T-helper 1 cell treated with Interleukin-12 subunit alpha and Interleukin-12 subunit beta and Interleukin-4 antibody, amounts not matched to agents 30 μg/mL and 1 μg/mL, for 36 hours (primary cell): ENCODE measurements around the gene HMGXB3.

Experiments
- H3K27ac Mint-ChIP-seq: one replicate; pipeline ENCODE4 v1.8.0; 2021; ENCODE audit warnings: mild to moderate bottlenecking, mixed read lengths
- H3K27me3 Mint-ChIP-seq: one replicate; pipeline ENCODE4 v1.8.0; 2021; ENCODE audit warnings: low read depth, mixed read lengths
- H3K36me3 Mint-ChIP-seq: one replicate; pipeline ENCODE4 v1.8.0; 2021; ENCODE audit warnings: low read depth, mixed read lengths
- H3K4me1 Mint-ChIP-seq: one replicate; pipeline ENCODE4 v1.8.0; 2021; ENCODE audit warnings: low read depth, mixed read lengths
- H3K4me3 Mint-ChIP-seq: one replicate; pipeline ENCODE4 v1.8.0; 2021; ENCODE audit warnings: mild to moderate bottlenecking, moderate library complexity, mixed read lengths
- H3K9me3 Mint-ChIP-seq: one replicate; pipeline ENCODE4 v1.8.0; 2021; ENCODE audit warnings: mixed read lengths

HMGXB3 gene

DNA sequence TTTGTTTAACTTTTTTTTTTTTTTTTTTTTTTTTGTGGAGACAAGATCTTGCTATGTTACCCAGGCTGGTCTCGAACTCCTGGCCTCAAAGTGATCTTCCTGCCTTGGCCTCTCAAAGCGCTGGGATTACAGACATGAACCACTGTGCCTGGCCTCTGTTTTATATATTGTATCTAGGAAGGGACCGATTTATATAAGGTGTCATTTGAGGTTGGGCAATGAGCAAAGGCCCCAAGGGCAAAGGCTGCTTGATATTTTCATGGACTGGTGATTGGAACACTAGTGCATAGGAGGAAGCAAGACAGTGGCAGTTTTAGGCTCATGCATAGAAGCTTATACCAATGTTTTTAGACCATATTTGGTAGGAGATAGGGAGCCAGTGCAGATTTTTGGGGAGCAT is 36.8 kb upstream of the HMGXB3 start:
- Mint-ChIP-seq H3K27ac (no peak overlapping the region), H3K4me3 (no peak overlapping the region), H3K4me1 (peaks cover 27% of the 10 kb centered on the region), H3K27me3 (no peaks in the 10 kb centered on the region), H3K36me3 (peaks cover 3% of the 10 kb centered on the region), H3K9me3 (no peaks in the 10 kb centered on the region)

DNA sequence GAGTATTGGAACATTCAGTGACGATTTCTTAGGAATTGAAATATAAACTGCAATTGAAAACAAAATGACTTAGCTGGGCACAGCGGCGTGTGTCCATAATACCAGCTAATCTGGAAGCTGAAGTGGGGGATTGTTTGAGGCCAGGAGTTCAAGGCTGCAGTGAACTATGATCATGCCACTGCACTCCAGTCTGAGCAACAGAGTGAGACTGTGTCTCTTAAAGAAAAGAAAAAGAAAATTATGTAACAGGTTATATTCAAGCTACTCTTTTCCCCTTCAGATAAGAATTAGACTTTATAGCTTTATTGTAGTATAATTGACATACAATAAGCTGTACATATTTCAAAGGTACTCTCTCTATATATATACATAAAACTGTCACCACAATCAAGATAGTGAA is 33.6 kb upstream of the HMGXB3 start:
- H3K27ac Mint-ChIP-seq, result no peak overlapping the region
- H3K9me3 Mint-ChIP-seq, result no peaks in the 10 kb centered on the region
- H3K4me3 Mint-ChIP-seq, result no peak overlapping the region
- peaks cover 9% of the 10 kb centered on the region for H3K4me1 Mint-ChIP-seq
- no peaks in the 10 kb centered on the region for H3K27me3 Mint-ChIP-seq
- H3K36me3 Mint-ChIP-seq, result peaks cover 8% of the 10 kb centered on the region

DNA sequence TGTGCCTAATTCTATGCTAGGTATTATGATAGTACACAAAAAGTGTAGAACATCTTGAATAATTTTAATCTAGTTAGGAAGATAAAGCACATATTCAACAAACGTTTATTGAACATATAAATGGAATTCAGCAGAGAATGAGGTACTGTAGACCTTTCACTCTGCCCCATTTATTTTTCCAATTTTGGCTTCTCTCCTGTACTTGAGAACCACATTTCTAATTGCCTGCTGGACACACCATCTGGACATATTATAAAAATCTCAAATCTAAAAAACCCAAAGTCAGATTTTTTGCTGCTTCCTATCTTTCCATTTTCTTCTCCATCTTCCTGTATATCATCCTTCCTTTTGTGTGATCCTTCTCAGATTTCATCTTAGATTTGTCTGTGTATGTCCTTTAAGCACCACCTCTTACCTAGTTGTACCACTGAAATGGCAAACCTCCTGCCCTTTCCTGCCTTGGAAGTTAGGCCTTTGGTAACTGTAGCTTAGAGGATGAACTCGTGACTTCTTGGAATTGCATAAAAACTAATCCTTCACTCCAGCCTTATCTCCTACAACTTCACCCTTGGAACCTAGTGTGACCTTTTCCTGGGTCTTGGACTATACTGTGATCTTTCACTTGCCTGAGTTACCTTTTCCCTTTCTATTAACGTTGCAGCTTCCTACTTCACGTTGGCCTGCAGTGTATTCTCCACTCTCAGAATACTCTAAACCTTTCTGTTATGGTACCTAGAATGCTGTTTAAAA is 31.2 kb upstream of the HMGXB3 start:
- Mint-ChIP-seq H3K9me3 (no peaks in the 10 kb centered on the region), H3K4me1 (no peaks in the 10 kb centered on the region), H3K27ac (no peak overlapping the region), H3K27me3 (no peaks in the 10 kb centered on the region), H3K4me3 (no peak overlapping the region), H3K36me3 (peaks cover 6% of the 10 kb centered on the region)

DNA sequence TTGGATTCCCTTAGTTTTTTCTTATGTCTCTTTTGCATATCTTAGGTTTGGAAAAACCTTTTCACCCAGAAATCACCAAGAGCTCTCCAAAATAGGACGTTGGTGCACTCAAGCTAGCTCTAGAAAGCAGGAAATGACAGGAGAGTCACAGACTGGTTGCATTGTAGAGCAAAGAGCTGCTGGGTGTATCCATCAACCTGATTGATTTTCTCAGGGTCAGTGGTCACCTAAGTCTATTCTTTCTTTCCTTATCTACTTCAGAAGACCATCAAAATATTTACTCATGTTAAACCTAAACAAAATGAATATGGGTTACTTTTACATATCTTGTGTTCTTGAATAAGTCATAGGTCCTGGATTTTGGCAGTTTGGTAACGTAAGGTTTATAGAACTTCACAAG is 25.1 kb upstream of the HMGXB3 start:
- Mint-ChIP-seq H3K9me3 (no peaks in the 10 kb centered on the region), H3K27me3 (no peaks in the 10 kb centered on the region), H3K4me3 (no peak overlapping the region), H3K27ac (no peak overlapping the region), H3K36me3 (peaks cover 6% of the 10 kb centered on the region), H3K4me1 (no peaks in the 10 kb centered on the region)

DNA sequence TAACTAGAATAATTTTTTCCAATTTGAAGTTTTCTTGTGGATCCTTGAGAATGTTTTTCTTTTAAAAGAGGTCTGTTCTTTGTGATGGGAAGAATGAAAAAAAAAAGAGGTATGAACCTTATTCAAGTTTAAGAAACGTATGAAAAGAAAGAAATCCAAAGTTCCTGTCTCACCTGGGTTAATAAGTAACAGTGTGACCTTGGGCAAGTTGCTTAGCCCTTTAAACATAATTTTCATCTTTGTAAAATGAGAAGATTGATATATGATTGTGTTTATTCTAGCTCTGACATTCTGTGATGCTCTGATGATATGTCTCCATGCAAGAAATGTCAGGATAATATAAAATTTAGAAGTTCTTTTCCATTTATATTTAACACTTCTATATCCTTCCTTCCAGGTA is 20.6 kb upstream of the HMGXB3 start:
- H3K4me3 Mint-ChIP-seq, result no peak overlapping the region
- peaks cover 18% of the 10 kb centered on the region for H3K36me3 Mint-ChIP-seq
- no peaks in the 10 kb centered on the region for H3K9me3 Mint-ChIP-seq
- no peaks in the 10 kb centered on the region for H3K27me3 Mint-ChIP-seq
- no peak overlapping the region for H3K27ac Mint-ChIP-seq
- H3K4me1 Mint-ChIP-seq, result no peaks in the 10 kb centered on the region

DNA sequence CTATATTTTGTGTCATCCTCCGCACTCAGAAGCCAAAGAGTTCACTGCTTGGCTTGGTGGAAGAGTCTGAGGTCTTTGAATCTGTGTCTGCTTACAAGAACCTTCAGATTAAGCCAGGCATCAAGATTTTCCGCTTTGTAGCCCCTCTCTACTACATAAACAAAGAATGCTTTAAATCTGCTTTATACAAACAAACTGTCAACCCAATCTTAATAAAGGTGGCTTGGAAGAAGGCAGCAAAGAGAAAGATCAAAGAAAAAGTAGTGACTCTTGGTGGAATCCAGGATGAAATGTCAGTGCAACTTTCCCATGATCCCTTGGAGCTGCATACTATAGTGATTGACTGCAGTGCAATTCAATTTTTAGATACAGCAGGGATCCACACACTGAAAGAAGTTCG is 19.3 kb upstream of the HMGXB3 start:
- Mint-ChIP-seq H3K4me1 (no peaks in the 10 kb centered on the region), H3K36me3 (peaks cover 18% of the 10 kb centered on the region), H3K9me3 (no peaks in the 10 kb centered on the region), H3K4me3 (no peak overlapping the region), H3K27ac (no peak overlapping the region), H3K27me3 (no peaks in the 10 kb centered on the region)

DNA sequence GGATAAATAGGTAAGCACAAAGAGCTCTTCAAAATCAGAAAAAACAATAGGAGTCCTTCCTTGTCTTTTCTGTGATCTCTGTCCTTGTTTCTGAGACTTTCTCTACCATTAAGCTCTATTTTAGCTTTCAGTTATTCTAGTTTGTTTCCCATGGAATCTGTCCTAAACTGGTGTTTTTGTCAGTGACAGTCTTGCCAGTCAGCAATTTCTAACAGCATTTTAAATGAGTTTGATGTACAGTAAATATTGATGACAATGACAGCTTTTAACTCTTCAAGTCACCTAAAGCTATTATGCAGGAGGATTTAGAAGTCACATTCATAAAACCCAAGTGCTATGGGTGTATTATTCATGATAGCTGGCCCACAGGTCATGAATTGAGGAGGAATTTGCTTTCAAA is 18.0 kb upstream of the HMGXB3 start:
- Mint-ChIP-seq H3K4me3 (no peak overlapping the region), H3K27me3 (no peaks in the 10 kb centered on the region), H3K27ac (no peak overlapping the region), H3K36me3 (peaks cover 17% of the 10 kb centered on the region), H3K9me3 (no peaks in the 10 kb centered on the region), H3K4me1 (no peaks in the 10 kb centered on the region)

DNA sequence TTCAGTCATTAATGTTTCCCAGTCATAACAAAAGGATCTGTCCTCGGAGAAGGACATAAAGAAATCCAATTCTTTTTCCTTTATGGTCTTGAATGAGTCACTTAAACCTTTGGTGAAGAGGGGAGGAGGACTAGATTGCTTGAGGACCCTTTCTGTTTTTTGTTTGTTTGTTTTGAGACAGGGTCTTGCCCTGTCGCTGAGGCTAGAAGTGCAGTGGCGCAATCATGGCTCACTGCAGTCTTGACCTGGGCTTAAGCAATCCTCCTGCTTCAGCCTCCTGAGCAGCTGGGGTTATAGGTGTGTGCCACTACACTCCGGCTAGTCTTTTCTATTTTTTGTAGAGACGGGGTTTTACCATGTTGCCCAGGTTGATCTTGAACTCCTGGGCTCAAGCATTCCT is 12.4 kb upstream of the HMGXB3 start:
- H3K4me1 Mint-ChIP-seq, result peaks cover 2% of the 10 kb centered on the region
- H3K27me3 Mint-ChIP-seq, result no peaks in the 10 kb centered on the region
- H3K27ac Mint-ChIP-seq, result no peak overlapping the region
- H3K4me3 Mint-ChIP-seq, result no peak overlapping the region
- H3K9me3 Mint-ChIP-seq, result no peaks in the 10 kb centered on the region
- no peaks in the 10 kb centered on the region for H3K36me3 Mint-ChIP-seq

DNA sequence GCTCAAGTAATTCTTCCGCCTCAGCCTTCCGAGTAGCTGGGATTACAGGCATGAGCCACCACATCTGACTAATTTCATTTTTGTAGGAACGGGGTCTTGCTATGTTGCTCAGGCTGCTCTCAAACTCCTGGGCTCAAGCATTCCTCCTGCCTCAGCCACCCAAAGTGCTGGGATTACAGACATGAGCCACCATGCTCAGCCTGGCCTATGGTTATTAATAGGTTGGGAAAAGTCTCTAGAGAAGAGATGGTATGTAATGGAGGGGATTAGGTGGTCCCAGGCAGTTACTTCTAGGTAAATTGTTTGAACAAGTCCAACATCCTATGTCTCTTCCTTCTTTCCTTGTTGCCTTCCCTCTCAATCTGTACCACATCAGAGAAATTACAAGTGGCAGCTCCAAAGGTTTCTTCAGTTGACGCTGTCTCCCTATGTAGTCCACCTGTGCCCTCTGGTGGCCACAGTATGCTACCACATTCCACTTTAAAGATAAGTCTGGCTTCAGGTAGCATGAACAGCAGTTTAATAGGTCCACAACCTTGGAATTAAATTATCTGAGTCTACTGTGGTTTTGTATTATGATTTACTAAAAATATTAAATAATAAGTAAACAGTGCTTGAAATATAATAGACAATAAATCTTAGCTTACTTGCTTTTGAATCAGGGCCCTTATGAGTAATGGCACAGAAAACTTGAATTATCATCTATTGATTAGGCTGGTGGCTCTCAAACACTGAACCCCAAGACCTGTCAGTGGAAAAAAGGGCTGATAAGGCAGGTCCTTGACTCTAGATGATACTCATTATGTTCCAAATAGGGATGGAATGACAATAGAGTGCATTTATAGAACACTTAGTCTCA is 9.8 kb upstream of the HMGXB3 start:
- Mint-ChIP-seq H3K27ac (no peak overlapping the region), H3K9me3 (no peaks in the 10 kb centered on the region), H3K27me3 (no peaks in the 10 kb centered on the region), H3K36me3 (no peaks in the 10 kb centered on the region), H3K4me3 (no peak overlapping the region), H3K4me1 (peaks cover 2% of the 10 kb centered on the region)

DNA sequence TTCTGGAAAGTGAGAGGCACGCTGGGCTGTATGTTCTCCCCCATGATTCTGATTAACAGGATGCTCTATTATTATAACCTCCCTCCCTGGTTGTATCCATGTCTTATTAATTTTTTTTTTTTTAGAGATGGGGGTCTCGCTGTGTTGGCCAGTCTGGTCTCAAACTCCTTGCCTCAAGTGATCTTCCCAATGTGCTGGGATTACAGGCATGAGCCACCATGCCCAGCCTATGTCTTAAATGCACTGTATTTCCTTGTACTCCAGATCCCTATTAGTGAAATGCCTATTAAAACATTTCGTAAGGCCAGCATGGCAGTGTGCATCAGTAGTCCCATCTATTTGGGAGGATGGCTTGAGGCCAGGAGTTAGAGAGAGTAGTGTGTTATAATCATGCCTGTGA is 7.1 kb upstream of the HMGXB3 start:
- Mint-ChIP-seq H3K9me3 (no peaks in the 10 kb centered on the region), H3K27ac (no peak overlapping the region), H3K4me3 (no peak overlapping the region), H3K4me1 (peaks cover 2% of the 10 kb centered on the region), H3K27me3 (no peaks in the 10 kb centered on the region), H3K36me3 (no peaks in the 10 kb centered on the region)

DNA sequence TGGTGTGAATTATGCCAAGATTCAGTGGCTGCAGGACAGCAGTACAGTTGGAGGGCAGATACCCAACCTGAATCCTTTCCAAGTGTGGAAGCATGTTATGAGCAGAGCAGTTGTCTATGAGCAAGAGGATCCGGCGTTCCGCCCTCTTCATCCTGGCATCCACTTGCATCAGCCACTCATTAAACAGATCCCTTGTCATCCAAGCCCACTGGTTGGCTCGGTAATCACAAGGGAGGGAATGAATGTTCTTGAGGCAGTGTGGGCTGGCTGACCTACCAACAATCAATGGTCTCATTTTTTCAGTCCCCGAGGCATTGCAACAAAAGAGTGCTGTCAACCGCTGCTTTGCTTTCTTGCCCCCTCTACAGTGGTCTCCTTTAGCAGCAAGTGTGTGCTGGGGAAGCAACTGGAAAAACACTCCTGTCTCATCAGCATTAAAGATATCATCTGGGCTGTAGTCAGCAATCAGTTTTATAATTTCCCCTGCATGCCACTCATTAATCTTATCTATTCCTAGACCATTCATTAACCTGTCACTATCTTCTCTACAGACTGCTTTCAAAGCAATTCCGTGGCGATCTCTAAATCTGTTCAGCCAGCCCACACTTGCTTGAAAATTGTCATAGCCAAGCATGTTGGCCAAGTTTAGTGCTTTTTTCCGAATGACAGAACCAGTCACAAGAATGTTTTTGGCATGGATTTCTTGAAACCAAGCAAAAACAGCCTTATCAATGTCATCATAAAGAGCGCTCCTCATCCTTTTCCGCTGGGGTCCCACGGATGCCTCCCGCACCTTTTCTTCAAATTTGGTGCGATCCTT is 4.9 kb upstream of the HMGXB3 start:
- Mint-ChIP-seq H3K9me3 (no peaks in the 10 kb centered on the region), H3K4me1 (peaks cover 14% of the 10 kb centered on the region), H3K27me3 (no peaks in the 10 kb centered on the region), H3K27ac (no peak overlapping the region), H3K4me3 (no peak overlapping the region), H3K36me3 (no peaks in the 10 kb centered on the region)

DNA sequence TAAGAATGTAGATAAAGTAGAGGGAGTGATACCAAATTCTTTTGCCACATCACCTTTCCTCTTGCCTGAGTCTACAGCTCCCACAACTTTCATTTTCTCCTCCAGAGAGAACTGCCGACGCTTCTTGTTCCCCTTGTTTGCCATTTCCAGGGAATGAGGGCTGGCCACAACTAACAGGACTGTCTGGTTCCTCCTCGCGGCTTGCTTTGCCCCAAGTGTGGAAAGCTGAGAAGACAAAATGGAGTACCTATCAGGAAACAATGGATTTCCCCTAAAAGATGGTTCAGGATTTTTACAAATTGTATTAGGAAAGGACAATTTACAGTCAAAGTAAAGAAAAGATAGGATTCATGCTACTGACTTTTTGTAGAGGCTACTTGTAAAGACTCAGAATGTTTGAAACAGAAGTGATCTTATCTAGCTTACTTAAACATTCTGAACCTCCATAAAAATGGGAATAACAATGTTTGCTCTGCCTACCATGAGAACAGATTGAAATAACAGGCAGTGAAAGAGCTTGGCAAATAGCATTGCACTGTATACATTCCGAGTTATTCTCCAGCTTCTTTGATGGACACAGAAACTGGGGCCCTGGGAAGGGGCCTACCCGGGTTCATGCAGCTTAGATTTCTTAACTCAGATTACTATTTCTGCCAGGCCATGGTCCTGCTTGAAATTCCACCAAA is 4.2 kb upstream of the HMGXB3 start:
- Mint-ChIP-seq H3K36me3 (no peaks in the 10 kb centered on the region), H3K4me3 (no peak overlapping the region), H3K27ac (no peak overlapping the region), H3K4me1 (peaks cover 12% of the 10 kb centered on the region), H3K27me3 (no peaks in the 10 kb centered on the region), H3K9me3 (no peaks in the 10 kb centered on the region)

DNA sequence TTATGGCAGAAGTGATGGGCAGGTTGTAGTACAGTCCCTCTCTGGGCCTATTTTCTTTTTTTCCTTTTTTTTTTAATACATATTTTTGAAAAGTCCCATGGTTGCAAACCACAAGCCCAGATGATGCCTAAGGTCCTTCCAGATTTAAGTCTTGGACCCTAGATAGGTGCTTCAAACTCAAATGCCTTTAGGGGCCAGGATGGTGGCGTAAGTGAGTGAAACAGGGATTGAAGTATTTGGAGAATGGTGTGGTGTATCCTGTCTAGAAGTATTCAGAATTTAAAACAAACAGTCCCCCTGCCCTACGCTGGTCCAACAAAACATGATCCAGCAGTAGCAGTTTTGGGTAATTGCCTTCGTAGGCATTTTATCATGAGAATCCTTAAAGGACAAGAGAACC is 2.3 kb upstream of the HMGXB3 start:
- H3K4me3 Mint-ChIP-seq, result no peak overlapping the region
- H3K4me1 Mint-ChIP-seq, result peaks cover 27% of the 10 kb centered on the region

DNA sequence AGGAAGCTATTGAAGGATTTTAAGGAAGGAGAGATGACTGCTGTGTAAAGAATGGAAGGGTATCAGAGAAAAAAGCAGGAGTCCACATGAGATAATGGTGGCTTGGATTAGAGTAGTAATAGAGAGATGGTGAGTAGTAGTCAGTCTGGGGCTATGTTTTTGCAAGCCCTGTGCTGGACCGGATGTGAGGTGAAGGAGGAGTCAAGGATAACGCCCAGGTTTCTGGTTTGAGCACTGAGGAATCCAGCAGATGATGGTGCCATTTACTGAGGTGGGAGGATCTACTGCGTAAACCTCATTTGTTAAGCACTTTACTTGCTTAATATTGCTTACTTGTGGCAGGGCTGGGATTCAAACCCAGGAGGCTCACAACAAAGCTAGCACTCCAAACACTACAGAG is 1.2 kb upstream of the HMGXB3 start:
- H3K9me3 Mint-ChIP-seq, result no peaks in the 10 kb centered on the region
- peak overlapping the region; percentile 88 for H3K27ac Mint-ChIP-seq
- peak overlapping the region; percentile 85 for H3K4me3 Mint-ChIP-seq
- H3K36me3 Mint-ChIP-seq, result peaks cover 13% of the 10 kb centered on the region
- H3K27me3 Mint-ChIP-seq, result no peaks in the 10 kb centered on the region
- peaks cover 32% of the 10 kb centered on the region for H3K4me1 Mint-ChIP-seq

More for the DNA sequence above, 2.3 kb upstream of the HMGXB3 start:
- H3K9me3 Mint-ChIP-seq, result no peaks in the 10 kb centered on the region
- H3K36me3 Mint-ChIP-seq, result peaks cover 9% of the 10 kb centered on the region
- H3K27ac Mint-ChIP-seq, result no peak overlapping the region
- H3K27me3 Mint-ChIP-seq, result no peaks in the 10 kb centered on the region
